ENCODE measurements around the gene PLCXD1.
"Not testable (repeated sequence)": the region's sequence is repeated elsewhere in the genome, so short reads cannot be mapped to it uniquely, and the experiment has no call there.

Gene PLCXD1

GRCh38 chrX:279757-280604, 1.2 kb upstream of the PLCXD1 start:
- not testable (repeated sequence) for H3K36me3 ChIP-seq (ENCODE audit: control insufficient read depth, insufficient read depth, low read length); H3K9me3 ChIP-seq (ENCODE audit: control insufficient read depth, low read length); H3K27me3 ChIP-seq (ENCODE audit: control insufficient read depth, insufficient read depth, low read length, poor library complexity, severe bottlenecking); H3K27ac ChIP-seq (ENCODE audit: insufficient read depth, low read depth, low read length, poor library complexity, severe bottlenecking); H3K4me3 ChIP-seq (ENCODE audit: insufficient read depth, low read depth, low read length)
- H3K4me1 ChIP-seq (ENCODE audit: control insufficient read depth, insufficient read depth, low read length), result peaks cover 12% of the 10 kb centered on the region
- 60 to 69% methylated on average over 29 to 32 of the region's 45 CpGs for WGBS, 2 experiments

- not testable (repeated sequence) for H3K9me3 ChIP-seq (ENCODE audit: control insufficient read depth, low read length); H3K4me1 ChIP-seq (ENCODE audit: control insufficient read depth, insufficient read depth, low read length); H3K4me3 ChIP-seq (ENCODE audit: insufficient read depth, low read depth, low read length); H3K27ac ChIP-seq (ENCODE audit: insufficient read depth, low read depth, low read length, poor library complexity, severe bottlenecking); H3K27me3 ChIP-seq (ENCODE audit: control insufficient read depth, insufficient read depth, low read length, poor library complexity, severe bottlenecking)
- WGBS, 2 experiments, result 0% methylated on average over 2 of the region's 24 CpGs; no CpG with 5 or more reads in 1 of the 2 experiments
- peaks cover 15% of the 10 kb centered on the region for H3K36me3 ChIP-seq (ENCODE audit: control insufficient read depth, insufficient read depth, low read length)
These were observed 459 bp upstream of the PLCXD1 start for GRCh38 chrX:280722-281121.

- H3K4me1 ChIP-seq (ENCODE audit: control insufficient read depth, insufficient read depth, low read length); H3K9me3 ChIP-seq (ENCODE audit: control insufficient read depth, low read length); H3K27me3 ChIP-seq (ENCODE audit: control insufficient read depth, insufficient read depth, low read length, poor library complexity, severe bottlenecking): not testable (repeated sequence)
- Histone ChIP-seq H3K4me3 (ENCODE audit: insufficient read depth, low read depth, low read length) (peak overlapping the region; percentile 57), H3K27ac (ENCODE audit: insufficient read depth, low read depth, low read length, poor library complexity, severe bottlenecking) (peak overlapping the region; percentile 55), H3K36me3 (ENCODE audit: control insufficient read depth, insufficient read depth, low read length) (peaks cover 22% of the 10 kb centered on the region)
- 75 to 76% methylated on average over 21 of the region's 21 CpGs for WGBS, 2 experiments
These were observed 960 bp downstream of the PLCXD1 start for GRCh38 chrX:282000-282681.

GRCh38 chrX:283115-283845, 2.1 kb downstream of the PLCXD1 start:
- Histone ChIP-seq H3K27ac (ENCODE audit: insufficient read depth, low read depth, low read length, poor library complexity, severe bottlenecking) (peak overlapping the region; percentile 58), H3K4me1 (ENCODE audit: control insufficient read depth, insufficient read depth, low read length) (peaks cover 4% of the 10 kb centered on the region), H3K4me3 (ENCODE audit: insufficient read depth, low read depth, low read length) (peak overlapping the region; percentile 35), H3K27me3 (ENCODE audit: control insufficient read depth, insufficient read depth, low read length, poor library complexity, severe bottlenecking) (no peaks in the 10 kb centered on the region), H3K9me3 (ENCODE audit: control insufficient read depth, low read length) (no peaks in the 10 kb centered on the region), H3K36me3 (ENCODE audit: control insufficient read depth, insufficient read depth, low read length) (peaks cover 28% of the 10 kb centered on the region)
- WGBS, 2 experiments, result 3 to 4% methylated on average over 45 of the region's 45 CpGs

- WGBS, 2 experiments, result 87 to 90% methylated on average over 13 of the region's 13 CpGs
- H3K9me3 ChIP-seq (ENCODE audit: control insufficient read depth, low read length), result no peaks in the 10 kb centered on the region
- H3K27ac ChIP-seq (ENCODE audit: insufficient read depth, low read depth, low read length, poor library complexity, severe bottlenecking), result no peak overlapping the region
- no peaks in the 10 kb centered on the region for H3K27me3 ChIP-seq (ENCODE audit: control insufficient read depth, insufficient read depth, low read length, poor library complexity, severe bottlenecking)
- H3K36me3 ChIP-seq (ENCODE audit: control insufficient read depth, insufficient read depth, low read length), result peaks cover 44% of the 10 kb centered on the region
- no peak overlapping the region for H3K4me3 ChIP-seq (ENCODE audit: insufficient read depth, low read depth, low read length)
- no peaks in the 10 kb centered on the region for H3K4me1 ChIP-seq (ENCODE audit: control insufficient read depth, insufficient read depth, low read length)
These were observed 4.0 kb downstream of the PLCXD1 start for GRCh38 chrX:285076-285677.

GRCh38 chrX:287670-288069, 6.5 kb downstream of the PLCXD1 start:
- Histone ChIP-seq H3K4me1 (ENCODE audit: control insufficient read depth, insufficient read depth, low read length) (no peaks in the 10 kb centered on the region), H3K4me3 (ENCODE audit: insufficient read depth, low read depth, low read length) (no peak overlapping the region), H3K27me3 (ENCODE audit: control insufficient read depth, insufficient read depth, low read length, poor library complexity, severe bottlenecking) (no peaks in the 10 kb centered on the region), H3K36me3 (ENCODE audit: control insufficient read depth, insufficient read depth, low read length) (peaks cover 62% of the 10 kb centered on the region), H3K9me3 (ENCODE audit: control insufficient read depth, low read length) (no peaks in the 10 kb centered on the region), H3K27ac (ENCODE audit: insufficient read depth, low read depth, low read length, poor library complexity, severe bottlenecking) (no peak overlapping the region)
- WGBS, 2 experiments, result 96 to 98% methylated on average over 7 of the region's 7 CpGs

GRCh38 chrX:288561-288991, 7.4 kb downstream of the PLCXD1 start:
- Histone ChIP-seq H3K9me3 (ENCODE audit: control insufficient read depth, low read length) (no peaks in the 10 kb centered on the region), H3K36me3 (ENCODE audit: control insufficient read depth, insufficient read depth, low read length) (peaks cover 71% of the 10 kb centered on the region), H3K4me1 (ENCODE audit: control insufficient read depth, insufficient read depth, low read length) (no peaks in the 10 kb centered on the region), H3K27ac (ENCODE audit: insufficient read depth, low read depth, low read length, poor library complexity, severe bottlenecking) (no peak overlapping the region), H3K27me3 (ENCODE audit: control insufficient read depth, insufficient read depth, low read length, poor library complexity, severe bottlenecking) (no peaks in the 10 kb centered on the region), H3K4me3 (ENCODE audit: insufficient read depth, low read depth, low read length) (no peak overlapping the region)
- 96% methylated on average over 25 of the region's 25 CpGs for WGBS, 2 experiments

GRCh38 chrX:290476-291166, 9.4 kb downstream of the PLCXD1 start:
- 94 to 95% methylated on average over 42 of the region's 42 CpGs for WGBS, 2 experiments
- Histone ChIP-seq H3K27me3 (ENCODE audit: control insufficient read depth, insufficient read depth, low read length, poor library complexity, severe bottlenecking) (no peaks in the 10 kb centered on the region), H3K4me3 (ENCODE audit: insufficient read depth, low read depth, low read length) (no peak overlapping the region), H3K9me3 (ENCODE audit: control insufficient read depth, low read length) (no peaks in the 10 kb centered on the region), H3K36me3 (ENCODE audit: control insufficient read depth, insufficient read depth, low read length) (peaks cover 72% of the 10 kb centered on the region), H3K4me1 (ENCODE audit: control insufficient read depth, insufficient read depth, low read length) (no peaks in the 10 kb centered on the region), H3K27ac (ENCODE audit: insufficient read depth, low read depth, low read length, poor library complexity, severe bottlenecking) (no peak overlapping the region)

GRCh38 chrX:291411-291901, 10.3 kb downstream of the PLCXD1 start:
- Histone ChIP-seq H3K9me3 (ENCODE audit: control insufficient read depth, low read length) (no peaks in the 10 kb centered on the region), H3K27me3 (ENCODE audit: control insufficient read depth, insufficient read depth, low read length, poor library complexity, severe bottlenecking) (no peaks in the 10 kb centered on the region), H3K36me3 (ENCODE audit: control insufficient read depth, insufficient read depth, low read length) (peaks cover 75% of the 10 kb centered on the region), H3K4me1 (ENCODE audit: control insufficient read depth, insufficient read depth, low read length) (no peaks in the 10 kb centered on the region), H3K4me3 (ENCODE audit: insufficient read depth, low read depth, low read length) (no peak overlapping the region), H3K27ac (ENCODE audit: insufficient read depth, low read depth, low read length, poor library complexity, severe bottlenecking) (no peak overlapping the region)
- WGBS, 2 experiments, result 95 to 98% methylated on average over 29 of the region's 29 CpGs

All from ectodermal cell (in vitro differentiated cells).